Forelimb muscle (tissue), 1 donor: ENCODE results near the gene SIK3. TPM values are rescaled to one million over a fixed set of nuclear protein-coding genes. Genes with fewer than 3 reads are reported as not detected.
"Not testable (repeated sequence)": the region's sequence is repeated elsewhere in the genome, so short reads cannot be mapped to it uniquely, and the experiment has no call there.

Experiments used
- DNase-seq: peaks from one replicate; pipeline ENCODE4 v3.0.0-alpha.2; 2013; ENCODE audit warnings: low read depth
- polyA plus RNA-seq: library from polyadenylated mRNA; unstranded; fragments of 120-200 nt; gene quantifications from one replicate; pipeline ENCODE4 v1.2.1, GENCODE V29; 2013; ENCODE audit not compliant: insufficient read length

SIK3 gene
- polyA plus RNA-seq, 1 donor = 36.5 TPM

- no peak for DNase-seq
Observed at GRCh38 chr11:116842117-116842516, 256.1 kb downstream of the SIK3 start.

GRCh38 chr11:116840746-116841296 lies 257.4 kb downstream of the SIK3 start:
- no peak for DNase-seq

DNA sequence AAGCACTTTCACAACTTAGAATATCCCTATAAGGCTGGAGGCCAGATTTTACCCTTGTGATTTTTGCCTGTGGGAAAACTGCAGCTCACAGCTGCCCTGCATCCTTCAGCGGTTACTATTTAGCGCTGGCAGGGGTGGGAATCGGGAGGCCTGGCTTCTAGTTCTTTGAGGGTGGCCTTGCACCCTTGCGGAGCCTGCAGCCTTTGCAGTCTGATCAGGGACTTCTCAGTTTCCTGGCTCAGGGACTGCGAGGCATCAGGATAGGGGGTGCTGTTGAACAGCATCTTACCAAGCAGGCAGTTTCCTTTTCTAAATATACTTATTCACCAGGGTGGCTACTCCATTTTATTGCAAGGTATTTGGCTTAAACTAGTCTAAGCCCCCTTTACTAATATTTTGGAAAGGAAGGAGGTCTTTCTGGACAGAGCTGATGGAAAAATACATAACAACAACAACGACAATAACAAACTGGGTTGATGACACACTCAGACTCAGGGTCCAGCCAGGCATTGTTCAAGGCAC lies 257.9 kb downstream of the SIK3 start:
- no peak for DNase-seq

- no peak for DNase-seq
Observed at GRCh38 chr11:116838321-116839084, 259.7 kb downstream of the SIK3 start.

DNA sequence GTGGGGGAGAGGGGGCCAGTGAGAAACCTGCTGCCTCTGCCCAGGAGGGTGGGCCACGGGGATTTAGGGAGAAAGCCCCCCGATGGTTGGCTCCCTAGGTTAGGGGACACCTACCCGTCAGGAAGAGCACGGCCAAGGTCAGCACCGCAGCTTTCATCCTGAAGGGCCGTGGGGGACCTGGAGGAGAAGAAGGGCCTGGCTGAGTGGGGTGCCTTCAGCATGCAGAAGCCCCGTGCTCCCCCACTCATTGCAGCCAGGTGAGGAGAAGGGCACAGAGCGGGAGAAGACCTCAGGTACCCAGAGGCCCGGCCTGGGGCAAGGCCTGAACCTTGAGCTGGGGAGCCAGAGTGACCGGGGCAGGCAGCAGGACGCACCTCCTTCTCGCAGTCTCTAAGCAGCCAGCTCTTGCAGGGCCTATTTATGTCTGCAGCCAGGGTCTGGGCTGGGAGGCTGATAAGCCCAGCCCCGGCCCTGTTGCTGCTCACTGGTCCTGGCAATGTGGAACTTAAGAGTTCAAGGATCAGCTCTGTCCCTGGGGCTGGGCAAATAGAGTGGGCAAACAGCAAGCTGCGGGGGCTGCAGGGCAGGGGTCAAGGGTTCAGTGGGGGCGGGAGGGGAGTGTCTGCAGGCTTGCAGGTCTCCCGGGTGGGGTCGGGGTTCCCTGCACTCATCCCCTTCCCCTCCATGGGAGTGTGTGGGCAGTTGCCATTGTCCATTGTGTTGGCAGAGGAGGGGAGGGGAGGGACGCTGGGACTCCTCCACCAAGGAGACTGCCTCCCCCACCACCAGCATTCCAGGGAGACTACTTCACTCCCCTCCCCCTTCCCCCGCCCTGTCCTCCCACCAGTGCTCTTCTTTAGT lies 260.8 kb downstream of the SIK3 start, which contains the start of gene APOA1:
APOA1 (minus strand) TSS at position 392 of the 861 bp plus-strand sequence; CDS start at position 157, 235 bp downstream.
- no peak for DNase-seq

DNA sequence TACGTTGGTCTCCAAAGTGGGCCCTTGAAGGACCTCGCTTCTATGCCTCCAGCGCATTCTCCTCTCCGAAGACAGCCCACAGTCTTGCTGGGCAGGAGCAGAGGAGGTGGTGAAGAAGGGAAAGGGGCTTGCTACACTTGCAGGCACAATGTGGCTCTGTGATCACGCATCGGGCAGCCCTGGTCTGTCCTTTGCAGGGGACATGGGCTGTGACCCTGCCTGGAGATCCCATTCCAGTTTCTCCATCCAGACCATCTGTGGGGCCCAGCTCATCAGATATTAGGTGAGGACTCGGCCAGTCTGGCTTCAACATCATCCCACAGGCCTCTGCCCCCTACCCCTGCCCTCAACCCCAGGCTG lies 261.6 kb downstream of the SIK3 start:
- DNase-seq = no peak

DNA sequence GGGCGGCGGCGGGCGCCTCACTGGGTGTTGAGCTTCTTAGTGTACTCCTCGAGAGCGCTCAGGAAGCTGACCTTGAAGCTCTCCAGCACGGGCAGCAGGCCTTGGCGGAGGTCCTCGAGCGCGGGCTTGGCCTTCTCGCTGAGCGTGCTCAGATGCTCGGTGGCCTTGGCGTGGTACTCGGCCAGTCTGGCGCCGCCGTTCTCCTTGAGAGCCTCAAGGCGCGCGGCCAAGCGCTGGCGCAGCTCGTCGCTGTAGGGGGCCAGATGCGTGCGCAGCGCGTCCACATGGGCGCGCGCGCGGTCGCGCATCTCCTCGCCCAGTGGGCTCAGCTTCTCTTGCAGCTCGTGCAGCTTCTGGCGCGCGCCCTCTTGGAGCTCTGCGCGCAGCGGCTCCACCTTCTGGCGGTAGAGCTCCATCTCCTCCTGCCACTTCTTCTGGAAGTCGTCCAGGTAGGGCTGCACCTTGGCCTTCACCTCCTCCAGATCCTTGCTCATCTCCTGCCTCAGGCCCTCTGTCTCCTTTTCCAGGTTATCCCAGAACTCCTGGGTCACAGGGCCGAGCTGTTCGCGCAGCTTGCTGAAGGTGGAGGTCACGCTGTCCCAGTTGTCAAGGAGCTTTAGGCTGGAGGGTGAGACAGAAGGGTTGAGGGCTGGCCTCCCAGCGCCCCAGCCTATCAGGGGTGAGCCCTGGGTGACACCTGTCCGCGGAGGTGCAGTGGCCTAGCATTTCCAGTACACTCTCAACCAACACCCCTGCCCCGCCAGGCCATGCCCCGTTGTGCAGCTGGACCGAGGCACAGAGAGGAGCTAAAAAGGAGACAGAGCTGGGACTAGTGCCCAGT lies 262.2 kb downstream of the SIK3 start:
- peak; percentile 55 for DNase-seq

- no peak for DNase-seq
Observed at GRCh38 chr11:116835042-116835772, 263.0 kb downstream of the SIK3 start.

DNA sequence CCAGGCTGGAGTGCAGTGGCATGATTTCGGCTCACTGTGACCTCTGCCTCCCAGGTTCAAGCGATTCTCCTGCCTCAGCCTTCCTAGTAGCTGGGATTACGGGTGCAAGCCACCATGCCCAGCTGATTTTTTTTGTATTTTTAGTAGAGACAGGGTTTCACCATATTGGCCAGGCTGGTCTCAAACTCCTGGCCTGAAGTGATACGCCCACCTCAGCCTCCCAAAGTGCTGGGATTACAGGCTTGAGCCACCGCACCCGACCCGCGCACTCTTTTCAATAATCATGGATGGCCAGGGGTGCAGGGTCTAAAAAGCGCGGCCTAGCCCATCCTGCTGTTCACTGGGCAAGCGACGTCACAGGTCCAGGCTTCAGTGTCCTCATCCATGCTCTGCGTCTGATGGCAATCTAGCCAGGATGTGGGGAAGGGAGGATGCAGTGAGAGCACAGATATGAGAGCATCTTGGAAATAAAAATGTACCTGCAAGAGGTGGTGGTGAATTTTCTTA lies 263.6 kb downstream of the SIK3 start:
- not testable (repeated sequence) for DNase-seq

- DNase-seq = no peak
Observed at GRCh38 chr11:116833816-116834534, 264.3 kb downstream of the SIK3 start.

DNA sequence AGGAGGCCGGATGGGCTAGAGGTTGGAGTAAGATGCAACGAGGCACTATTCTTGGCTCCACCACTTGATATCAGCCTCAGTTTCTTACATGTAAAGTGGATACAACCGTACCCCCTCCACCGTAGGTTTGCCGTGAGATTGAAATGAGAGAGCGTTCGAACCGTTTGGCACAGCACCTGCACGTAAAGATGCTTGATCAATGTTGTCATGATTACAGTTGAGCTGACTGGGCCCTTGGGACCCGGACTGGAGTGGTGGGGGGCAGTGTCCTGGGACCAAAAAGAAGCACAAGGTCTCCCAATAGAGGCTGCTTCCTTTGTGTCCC lies 264.8 kb downstream of the SIK3 start:
- DNase-seq = no peak

DNA sequence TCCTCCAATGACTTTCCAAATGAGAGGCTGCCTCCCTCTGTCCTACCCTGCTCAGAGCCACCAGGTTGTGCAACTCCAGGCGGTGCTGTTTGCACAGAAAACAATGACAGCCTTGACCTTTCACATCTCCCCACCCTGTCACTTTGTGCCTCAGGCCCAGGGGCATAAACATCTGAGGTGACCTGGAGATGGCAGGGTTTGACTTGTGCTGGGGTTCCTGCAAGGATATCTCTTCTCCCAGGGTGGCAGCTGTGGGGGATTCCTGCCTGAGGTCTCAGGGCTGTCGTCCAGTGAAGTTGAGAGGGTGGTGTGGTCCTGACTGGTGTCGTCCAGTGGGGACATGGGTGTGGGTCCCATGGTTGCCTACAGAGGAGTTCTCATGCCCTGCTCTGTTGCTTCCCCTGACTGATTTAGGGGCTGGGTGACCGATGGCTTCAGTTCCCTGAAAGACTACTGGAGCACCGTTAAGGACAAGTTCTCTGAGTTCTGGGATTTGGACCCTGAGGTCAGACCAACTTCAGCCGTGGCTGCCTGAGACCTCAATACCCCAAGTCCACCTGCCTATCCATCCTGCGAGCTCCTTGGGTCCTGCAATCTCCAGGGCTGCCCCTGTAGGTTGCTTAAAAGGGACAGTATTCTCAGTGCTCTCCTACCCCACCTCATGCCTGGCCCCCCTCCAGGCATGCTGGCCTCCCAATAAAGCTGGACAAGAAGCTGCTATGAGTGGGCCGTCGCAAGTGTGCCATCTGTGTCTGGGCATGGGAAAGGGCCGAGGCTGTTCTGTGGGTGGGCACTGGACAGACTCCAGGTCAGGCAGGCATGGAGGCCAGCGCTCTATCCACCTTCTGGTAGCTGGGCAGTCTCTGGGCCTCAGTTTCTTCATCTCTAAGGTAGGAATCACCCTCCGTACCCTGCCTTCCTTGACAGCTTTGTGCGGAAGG lies 265.6 kb downstream of the SIK3 start:
- no peak for DNase-seq

- DNase-seq = no peak
Observed at GRCh38 chr11:116831790-116832349, 266.4 kb downstream of the SIK3 start.

DNA sequence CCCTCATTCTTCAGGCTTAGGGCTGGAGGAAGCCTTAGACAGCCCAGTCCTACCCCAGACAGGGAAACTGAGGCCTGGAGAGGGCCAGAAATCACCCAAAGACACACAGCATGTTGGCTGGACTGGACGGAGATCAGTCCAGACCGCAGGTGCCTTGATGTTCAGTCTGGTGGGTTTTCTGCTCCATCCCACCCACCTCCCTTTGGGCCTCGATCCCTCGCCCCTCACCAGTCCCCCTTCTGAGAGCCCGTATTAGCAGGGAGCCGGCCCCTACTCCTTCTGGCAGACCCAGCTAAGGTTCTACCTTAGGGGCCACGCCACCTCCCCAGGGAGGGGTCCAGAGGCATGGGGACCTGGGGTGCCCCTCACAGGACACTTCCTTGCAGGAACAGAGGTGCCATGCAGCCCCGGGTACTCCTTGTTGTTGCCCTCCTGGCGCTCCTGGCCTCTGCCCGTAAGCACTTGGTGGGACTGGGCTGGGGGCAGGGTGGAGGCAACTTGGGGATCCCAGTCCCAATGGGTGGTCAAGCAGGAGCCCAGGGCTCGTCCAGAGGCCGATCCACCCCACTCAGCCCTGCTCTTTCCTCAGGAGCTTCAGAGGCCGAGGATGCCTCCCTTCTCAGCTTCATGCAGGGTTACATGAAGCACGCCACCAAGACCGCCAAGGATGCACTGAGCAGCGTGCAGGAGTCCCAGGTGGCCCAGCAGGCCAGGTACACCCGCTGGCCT lies 267.9 kb downstream of the SIK3 start:
- no peak for DNase-seq

- no peak for DNase-seq
Observed at GRCh38 chr11:116829525-116830183, 268.6 kb downstream of the SIK3 start, which contains the start of gene APOC3. Gene APOC3, plus strand, starts transcription at chr11:116829907. Its CDS starts 676 bp downstream, at chr11:116830583.

GRCh38 chr11:116828632-116829524 lies 269.4 kb downstream of the SIK3 start:
- no peak for DNase-seq
